Effector memory CD4-positive, alpha-beta T cell (primary cell): ENCODE measurements around the gene FRMD4B.

Experiments used
- DNase-seq, 3 donors: peaks; one replicate each; pipeline ENCODE4 v3.0.0-alpha.2; 2020
- H3K27ac ChIP-seq: 2 replicates; pipeline ENCODE4 v1.7.0; 2013; ENCODE audit warnings: mild to moderate bottlenecking, low read length, moderate library complexity; ENCODE audit not compliant: insufficient read depth, poor library complexity, severe bottlenecking
- H3K27me3 ChIP-seq: replicated peaks from 2 replicates; pipeline ENCODE4 v1.7.0; 2013; ENCODE audit warnings: mild to moderate bottlenecking, low read length; ENCODE audit not compliant: insufficient read depth, control insufficient read depth, poor library complexity, severe bottlenecking
- H3K36me3 ChIP-seq: 2 replicates; pipeline ENCODE4 v1.7.0; 2013; ENCODE audit warnings: mild to moderate bottlenecking, low read length, moderate library complexity; ENCODE audit not compliant: control insufficient read depth, insufficient read depth
- H3K4me1 ChIP-seq: 2 replicates; pipeline ENCODE4 v1.7.0; 2013; ENCODE audit warnings: low read length, mild to moderate bottlenecking; ENCODE audit not compliant: control insufficient read depth, insufficient read depth, poor library complexity, severe bottlenecking
- H3K4me3 ChIP-seq: 2 replicates; pipeline ENCODE4 v1.7.0; 2013; ENCODE audit warnings: low read length, low read depth, mild to moderate bottlenecking; ENCODE audit not compliant: insufficient read depth, poor library complexity, severe bottlenecking
- H3K9me3 ChIP-seq: 2 replicates; pipeline ENCODE4 v1.7.0; 2013; ENCODE audit warnings: mild to moderate bottlenecking, low read length, moderate library complexity; ENCODE audit not compliant: control insufficient read depth

Gene FRMD4B

DNA sequence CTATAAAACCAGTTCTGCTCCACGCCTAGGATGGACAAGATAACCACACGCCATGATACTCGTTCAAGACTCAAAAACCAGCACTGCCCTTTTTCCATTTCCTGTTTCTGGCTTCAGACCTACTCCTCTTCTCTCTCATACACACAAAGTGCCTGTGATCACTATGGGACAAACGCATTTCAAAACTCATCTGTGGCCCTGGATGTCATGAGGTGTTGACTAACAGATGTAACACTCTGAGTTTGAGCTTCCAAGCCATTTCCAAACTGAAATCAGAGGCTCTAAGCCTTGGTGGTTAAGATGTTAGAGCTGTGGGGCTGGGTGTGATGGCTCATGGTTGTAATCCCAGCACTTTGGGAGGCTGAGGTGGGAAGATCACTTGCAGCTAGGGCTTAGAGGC, 207.8 kb downstream of the FRMD4B start:
- no peaks in the 10 kb centered on the region for H3K27me3 ChIP-seq
- H3K27ac ChIP-seq: no peak overlapping the region
- peaks cover 44% of the 10 kb centered on the region for H3K36me3 ChIP-seq
- no peak for DNase-seq
- no peaks in the 10 kb centered on the region for H3K9me3 ChIP-seq
- no peak overlapping the region for H3K4me3 ChIP-seq
- H3K4me1 ChIP-seq: peaks cover 6% of the 10 kb centered on the region

DNA sequence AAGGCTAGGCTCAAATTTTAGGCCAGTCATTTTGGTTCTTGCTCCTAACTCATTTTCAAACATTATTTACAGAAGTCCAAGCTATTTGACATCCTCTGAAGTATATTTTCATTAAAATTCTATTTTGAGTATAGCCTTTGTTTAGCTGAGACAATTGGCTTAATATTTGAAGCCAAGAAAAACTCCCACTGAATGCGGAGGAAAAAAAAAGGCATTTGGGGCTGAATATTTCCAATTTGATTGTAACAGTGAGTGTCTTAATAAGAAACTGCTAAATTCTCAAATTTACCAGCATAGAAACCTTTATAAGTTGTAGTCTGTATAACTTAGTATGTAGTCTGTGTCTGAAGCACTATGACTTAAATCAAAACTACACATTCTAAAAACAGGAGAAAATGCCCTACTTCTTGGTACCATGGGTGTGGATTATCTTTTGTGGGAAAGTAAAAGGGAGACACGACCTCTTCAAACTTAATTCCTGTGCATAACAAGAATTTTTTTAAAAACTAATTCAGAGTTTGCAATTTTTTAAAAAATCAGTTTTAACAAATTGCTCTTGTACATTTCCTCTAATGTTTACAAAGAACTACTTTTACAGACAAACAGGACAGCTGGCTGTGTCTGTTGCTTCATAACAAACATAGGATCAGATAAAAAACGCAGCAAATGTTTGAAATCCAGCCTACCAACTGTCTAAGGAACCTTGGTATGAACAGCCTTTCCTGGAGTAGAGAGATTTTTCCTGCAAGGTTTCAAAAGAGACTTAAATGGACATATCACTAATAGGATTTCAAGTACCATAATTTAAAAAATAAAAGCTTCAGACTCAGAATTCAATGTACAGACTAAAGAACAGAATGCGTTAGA, 210.8 kb downstream of the FRMD4B start:
- H3K36me3 ChIP-seq: peaks cover 39% of the 10 kb centered on the region
- DNase-seq: no peak
- no peak overlapping the region for H3K4me3 ChIP-seq
- no peaks in the 10 kb centered on the region for H3K9me3 ChIP-seq
- no peaks in the 10 kb centered on the region for H3K27me3 ChIP-seq
- peaks cover 6% of the 10 kb centered on the region for H3K4me1 ChIP-seq
- H3K27ac ChIP-seq: no peak overlapping the region

DNA sequence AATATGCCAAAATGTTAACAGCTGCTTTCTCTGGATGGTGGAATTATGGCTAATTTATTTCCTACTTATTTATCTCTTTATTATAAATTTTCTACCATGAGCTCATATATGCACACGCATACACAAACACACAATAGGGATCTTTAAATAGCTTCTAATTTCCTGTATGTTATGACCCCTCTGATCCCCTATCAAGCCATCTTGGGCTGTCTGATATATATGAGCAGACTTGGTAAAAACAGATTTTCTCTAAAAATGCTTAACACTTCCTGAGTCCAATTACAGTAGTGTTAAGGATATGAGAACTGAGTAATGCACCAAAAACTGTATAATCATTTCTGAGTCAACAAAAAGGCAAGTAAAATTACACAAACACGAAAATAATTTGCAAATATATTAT, 211.4 kb downstream of the FRMD4B start:
- peaks cover 6% of the 10 kb centered on the region for H3K4me1 ChIP-seq
- H3K9me3 ChIP-seq: no peaks in the 10 kb centered on the region
- H3K4me3 ChIP-seq: no peak overlapping the region
- H3K27ac ChIP-seq: no peak overlapping the region
- H3K27me3 ChIP-seq: no peaks in the 10 kb centered on the region
- no peak for DNase-seq
- H3K36me3 ChIP-seq: peaks cover 33% of the 10 kb centered on the region

DNA sequence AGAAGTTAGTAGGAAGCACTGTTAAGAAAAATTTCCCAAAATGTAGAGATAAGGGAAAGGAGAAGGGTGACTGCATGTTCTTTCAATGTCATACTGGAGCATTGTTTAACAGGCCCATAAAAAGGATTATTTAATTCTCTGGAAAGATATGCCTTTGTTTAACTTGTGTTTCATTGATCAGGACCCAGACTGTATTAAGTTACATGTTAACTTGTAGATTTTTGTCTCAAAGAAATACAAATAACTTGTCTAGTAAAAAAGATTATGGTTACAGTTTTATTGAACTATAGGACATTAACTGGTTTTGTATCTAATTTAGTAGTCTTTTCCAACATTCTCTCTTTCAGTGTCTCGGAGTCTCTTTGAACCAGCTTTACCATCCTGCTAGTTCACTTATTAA, 213.8 kb downstream of the FRMD4B start:
- Histone ChIP-seq H3K27me3 (no peaks in the 10 kb centered on the region), H3K36me3 (peaks cover 31% of the 10 kb centered on the region), H3K4me1 (no peaks in the 10 kb centered on the region), H3K4me3 (no peak overlapping the region), H3K27ac (no peak overlapping the region), H3K9me3 (no peaks in the 10 kb centered on the region)
- no peak for DNase-seq

DNA sequence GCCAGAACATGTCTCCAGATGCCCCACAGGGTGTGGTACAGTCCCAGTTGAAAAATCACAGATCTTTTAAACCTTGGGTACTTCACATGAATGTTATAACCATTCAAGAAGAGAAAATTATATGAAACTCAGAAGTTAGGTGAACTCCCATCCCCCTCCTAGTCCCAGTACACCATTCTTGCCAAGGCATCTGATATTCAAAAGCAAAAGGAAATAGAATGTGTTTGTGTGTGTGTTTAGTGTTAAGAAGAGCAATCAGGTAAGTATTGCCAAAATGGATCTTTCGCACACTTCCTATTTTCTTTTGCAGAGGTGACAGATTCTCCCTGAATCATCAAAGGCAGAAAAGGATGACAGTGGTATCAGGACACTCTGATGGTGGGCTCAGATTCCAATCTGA, 219.4 kb downstream of the FRMD4B start:
- Histone ChIP-seq H3K4me3 (no peak overlapping the region), H3K36me3 (peaks cover 7% of the 10 kb centered on the region), H3K4me1 (no peaks in the 10 kb centered on the region), H3K9me3 (no peaks in the 10 kb centered on the region), H3K27me3 (no peaks in the 10 kb centered on the region), H3K27ac (no peak overlapping the region)
- no peak for DNase-seq

DNA sequence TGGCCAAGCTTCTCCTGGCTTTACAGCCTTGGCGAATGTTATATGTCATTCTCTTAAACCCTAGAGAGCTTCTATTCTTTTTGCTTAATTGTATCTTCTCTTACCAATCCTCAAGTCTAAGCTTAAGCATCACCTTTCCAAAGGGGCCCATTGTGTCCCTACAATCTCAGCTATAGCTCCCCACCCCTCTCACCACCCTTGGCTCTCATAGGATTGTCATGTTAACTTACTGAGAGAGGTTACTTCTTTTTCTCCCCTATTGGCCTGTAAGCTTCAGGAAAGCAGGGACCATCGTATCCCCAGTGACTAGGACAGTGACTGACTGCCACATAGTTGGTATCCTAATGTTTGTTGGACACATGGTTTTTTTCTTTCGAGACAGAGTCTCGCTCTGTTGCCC, 220.1 kb downstream of the FRMD4B start:
- H3K4me3 ChIP-seq: no peak overlapping the region
- H3K27me3 ChIP-seq: no peaks in the 10 kb centered on the region
- no peaks in the 10 kb centered on the region for H3K4me1 ChIP-seq
- no peaks in the 10 kb centered on the region for H3K9me3 ChIP-seq
- no peak overlapping the region for H3K27ac ChIP-seq
- no peak for DNase-seq
- peaks cover under 1% of the 10 kb centered on the region for H3K36me3 ChIP-seq

DNA sequence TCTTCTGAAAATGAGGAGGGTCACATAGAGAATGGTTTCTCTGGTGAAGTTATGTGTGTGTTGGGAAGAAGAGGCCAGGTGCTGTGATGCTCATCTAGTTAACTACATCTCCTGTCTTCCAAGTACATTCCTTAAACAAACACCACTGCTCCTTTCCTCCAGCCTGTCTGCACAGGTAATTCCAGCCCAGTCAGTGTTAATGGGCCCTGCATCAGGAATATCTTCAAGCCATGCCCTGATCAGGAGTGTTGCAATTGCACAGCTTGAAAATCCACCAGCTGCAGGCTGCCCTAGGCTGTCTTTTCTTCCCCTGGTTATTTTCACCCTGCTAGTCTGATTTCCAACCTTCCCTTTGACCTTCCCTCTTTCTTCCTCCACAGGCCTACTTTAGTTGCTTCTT, 221.6 kb downstream of the FRMD4B start:
- Histone ChIP-seq H3K27me3 (no peaks in the 10 kb centered on the region), H3K4me3 (no peak overlapping the region), H3K36me3 (no peaks in the 10 kb centered on the region), H3K9me3 (no peaks in the 10 kb centered on the region), H3K4me1 (no peaks in the 10 kb centered on the region), H3K27ac (no peak overlapping the region)
- no peak for DNase-seq

DNA sequence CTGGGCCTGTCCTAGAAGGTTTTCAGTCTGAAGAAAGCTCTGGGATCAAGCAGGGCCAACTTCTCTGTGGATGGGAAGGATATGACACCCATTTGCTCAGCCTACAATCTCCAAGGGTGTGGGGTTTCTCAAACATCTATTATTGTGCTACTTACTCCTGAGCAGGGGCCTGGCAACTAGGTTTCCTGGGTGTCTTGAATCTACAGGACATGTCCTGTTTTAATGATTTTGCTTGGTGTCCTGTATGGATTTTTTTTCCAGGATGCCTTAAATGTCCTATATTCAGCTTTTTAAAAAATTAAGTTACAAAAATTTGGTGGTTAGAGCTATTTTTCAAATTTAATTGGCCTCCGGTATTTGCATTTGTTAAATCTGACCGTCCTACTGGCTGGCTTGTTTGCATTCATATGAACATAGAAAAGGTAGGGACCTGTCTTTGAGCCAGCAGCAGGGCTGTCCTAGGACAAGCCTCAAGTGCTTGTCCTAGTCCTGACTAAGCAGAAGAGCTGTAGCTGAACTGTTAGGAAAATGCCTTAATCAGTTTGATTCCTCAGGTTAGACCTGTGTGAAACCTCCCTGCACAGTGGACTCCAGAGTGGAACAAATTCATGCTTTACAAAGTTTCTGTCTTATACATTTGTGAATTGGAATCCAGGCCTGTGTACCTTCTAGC, 223.4 kb downstream of the FRMD4B start:
- H3K4me1 ChIP-seq: no peaks in the 10 kb centered on the region
- H3K27me3 ChIP-seq: no peaks in the 10 kb centered on the region
- DNase-seq: no peak
- no peaks in the 10 kb centered on the region for H3K36me3 ChIP-seq
- H3K9me3 ChIP-seq: no peaks in the 10 kb centered on the region
- no peak overlapping the region for H3K4me3 ChIP-seq
- no peak overlapping the region for H3K27ac ChIP-seq

DNA sequence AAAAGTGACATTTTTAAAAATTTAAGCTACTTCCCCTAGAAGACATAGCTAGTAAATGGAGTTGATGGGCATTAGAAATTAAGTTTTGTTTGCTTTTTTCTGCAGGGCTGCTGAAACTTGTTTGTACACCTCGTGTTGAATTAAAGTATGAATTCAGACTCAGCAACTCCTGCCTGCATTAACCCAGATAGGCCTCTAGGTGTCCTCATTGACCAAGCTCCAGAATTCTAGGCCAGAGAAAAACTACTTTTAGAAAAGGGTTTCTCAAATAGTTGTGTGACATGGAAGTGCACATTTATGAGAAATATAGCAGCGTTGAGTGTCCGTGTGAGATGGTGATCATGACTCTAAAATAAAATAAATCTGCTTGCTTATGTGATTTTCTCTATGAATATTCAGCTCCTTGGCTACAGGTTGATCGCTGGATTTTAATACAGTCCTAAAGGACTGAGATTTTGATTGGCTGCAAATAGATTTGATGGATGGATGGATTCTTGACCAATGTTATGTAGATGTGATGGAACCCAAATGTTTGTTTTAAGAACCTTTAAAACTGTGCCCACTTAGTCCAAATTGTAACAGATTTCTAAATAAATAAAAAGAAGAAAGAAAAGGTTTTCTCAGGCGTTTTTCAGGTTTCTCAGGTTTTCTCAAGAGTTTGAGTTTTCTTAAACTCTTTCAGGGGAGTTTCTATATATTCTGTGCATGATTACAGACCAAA, 224.1 kb downstream of the FRMD4B start:
- DNase-seq: peak in 2 of 3 donors; percentile 1 to 11

DNA sequence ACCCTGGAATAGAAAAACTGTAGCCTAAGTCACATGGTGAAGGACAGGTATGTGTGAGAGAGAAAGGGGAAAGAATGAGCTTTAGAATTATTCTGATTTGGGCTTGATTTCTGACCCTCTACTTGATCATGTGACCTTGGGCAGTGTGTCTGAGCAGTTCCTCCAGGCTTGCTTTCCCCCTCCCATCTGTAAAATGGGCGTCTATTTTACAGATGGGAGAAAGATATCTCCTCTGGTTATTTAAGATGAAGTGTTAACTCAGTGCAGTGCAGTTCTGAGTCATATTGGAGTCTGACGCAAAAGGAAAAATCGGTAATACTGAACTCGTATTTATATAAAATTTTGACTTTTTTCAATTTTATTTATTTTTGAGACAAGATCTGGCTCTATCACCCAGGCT, 225.4 kb downstream of the FRMD4B start:
- no peak for DNase-seq

More for the DNA sequence above, 224.1 kb downstream of the FRMD4B start:
- Histone ChIP-seq H3K9me3 (no peaks in the 10 kb centered on the region), H3K27me3 (no peaks in the 10 kb centered on the region), H3K4me3 (no peak overlapping the region), H3K4me1 (no peaks in the 10 kb centered on the region), H3K36me3 (no peaks in the 10 kb centered on the region), H3K27ac (no peak overlapping the region)

More for the DNA sequence above, 225.4 kb downstream of the FRMD4B start:
- H3K27me3 ChIP-seq: no peaks in the 10 kb centered on the region
- H3K9me3 ChIP-seq: no peaks in the 10 kb centered on the region
- H3K4me1 ChIP-seq: no peaks in the 10 kb centered on the region
- H3K27ac ChIP-seq: no peak overlapping the region
- H3K4me3 ChIP-seq: no peak overlapping the region
- H3K36me3 ChIP-seq: no peaks in the 10 kb centered on the region
